Effector memory CD8-positive, alpha-beta T cell (primary cell): ENCODE measurements around the gene CEP85L.
"Not testable (repeated sequence)": the region's sequence is repeated elsewhere in the genome, so short reads cannot be mapped to it uniquely, and the experiment has no call there.

Experiments
- ATAC-seq: fragments of 150-1000 bp; cut with Tn5 transposase; replicated peaks from 2 replicates; pipeline ENCODE4 v1.10.0; 2021; ENCODE audit warnings: mild to moderate bottlenecking, moderate library complexity
- DNase-seq, 3 experiments: peaks; one replicate each; pipeline ENCODE4 v3.0.0; 2021
- H3K27ac Mint-ChIP-seq, 2 donors: one replicate each; pipeline ENCODE4 v1.8.0; 2022; ENCODE audit warnings: mild to moderate bottlenecking in 2 of 2, mixed read lengths in 2 of 2, moderate library complexity in 2 of 2
- H3K27me3 Mint-ChIP-seq, 2 donors: one replicate each; pipeline ENCODE4 v1.8.0; 2022; ENCODE audit warnings: mixed read lengths in 2 of 2
- H3K36me3 Mint-ChIP-seq: one replicate; pipeline ENCODE4 v1.8.0; 2022; ENCODE audit warnings: mild to moderate bottlenecking, moderate library complexity, mixed read lengths; ENCODE audit not compliant: insufficient read depth
- H3K4me1 Mint-ChIP-seq, 2 donors: one replicate each; pipeline ENCODE4 v1.8.0; 2022; ENCODE audit warnings: low read depth in 2 of 2, mixed read lengths in 2 of 2
- H3K4me3 Mint-ChIP-seq, 2 donors: one replicate each; pipeline ENCODE4 v1.8.0; 2022; ENCODE audit warnings: mild to moderate bottlenecking in 2 of 2, mixed read lengths in 2 of 2, moderate library complexity in 2 of 2
- H3K9me3 Mint-ChIP-seq, 2 donors: one replicate each; pipeline ENCODE4 v1.8.0; 2022; ENCODE audit warnings: mixed read lengths in 2 of 2

Gene CEP85L

GRCh38 chr6:118460958-118461470, 190.4 kb downstream of the CEP85L start:
- H3K4me3 Mint-ChIP-seq: no peak overlapping the region
- H3K27me3 Mint-ChIP-seq: no peaks in the 10 kb centered on the region
- H3K4me1 Mint-ChIP-seq: no peaks in the 10 kb centered on the region
- ATAC-seq: no peak
- peaks cover 0 to 5% of the 10 kb centered on the region in 2 donors for H3K9me3 Mint-ChIP-seq
- H3K27ac Mint-ChIP-seq: no peak overlapping the region
- H3K36me3 Mint-ChIP-seq: peaks cover 23% of the 10 kb centered on the region
- no peak for DNase-seq

GRCh38 chr6:118456982-118457381, 194.4 kb downstream of the CEP85L start:
- peaks cover 8% of the 10 kb centered on the region for H3K36me3 Mint-ChIP-seq
- H3K27ac Mint-ChIP-seq: no peak overlapping the region
- no peaks in the 10 kb centered on the region for H3K4me1 Mint-ChIP-seq
- no peaks in the 10 kb centered on the region for H3K27me3 Mint-ChIP-seq
- DNase-seq (no peak), ATAC-seq (no peak)
- no peak overlapping the region for H3K4me3 Mint-ChIP-seq
- peaks cover 4 to 19% of the 10 kb centered on the region in 2 donors for H3K9me3 Mint-ChIP-seq

- Mint-ChIP-seq H3K36me3 (no peaks in the 10 kb centered on the region), H3K4me3 (no peak overlapping the region), H3K4me1 (no peaks in the 10 kb centered on the region), H3K27me3 (no peaks in the 10 kb centered on the region), H3K27ac (no peak overlapping the region), H3K9me3 (peaks cover 8 to 40% of the 10 kb centered on the region in 2 donors)
- DNase-seq: no peak
- ATAC-seq: no peak
Observed at GRCh38 chr6:118451839-118452238, 199.6 kb downstream of the CEP85L start.

- H3K36me3 Mint-ChIP-seq: peaks cover 3% of the 10 kb centered on the region
- H3K27me3 Mint-ChIP-seq: no peaks in the 10 kb centered on the region
- no peak overlapping the region for H3K27ac Mint-ChIP-seq
- DNase-seq (no peak), ATAC-seq (no peak)
- no peak overlapping the region for H3K4me3 Mint-ChIP-seq
- H3K9me3 Mint-ChIP-seq: peaks cover 9 to 29% of the 10 kb centered on the region in 2 donors
- no peaks in the 10 kb centered on the region for H3K4me1 Mint-ChIP-seq
Observed at GRCh38 chr6:118444796-118445195, 206.6 kb downstream of the CEP85L start.

GRCh38 chr6:118436482-118436881, 214.9 kb downstream of the CEP85L start:
- Mint-ChIP-seq H3K9me3 (peaks cover 4 to 30% of the 10 kb centered on the region in 2 donors), H3K4me3 (no peak overlapping the region), H3K27me3 (no peaks in the 10 kb centered on the region), H3K4me1 (no peaks in the 10 kb centered on the region), H3K36me3 (peaks cover 3% of the 10 kb centered on the region), H3K27ac (no peak overlapping the region)
- no peak for DNase-seq
- no peak for ATAC-seq

- ATAC-seq, H3K4me3 Mint-ChIP-seq, H3K27ac Mint-ChIP-seq, H3K36me3 Mint-ChIP-seq, DNase-seq, H3K27me3 Mint-ChIP-seq, H3K4me1 Mint-ChIP-seq: not testable (repeated sequence)
- peaks cover 8 to 17% of the 10 kb centered on the region in 2 donors for H3K9me3 Mint-ChIP-seq
Observed at GRCh38 chr6:118434147-118434546, 217.2 kb downstream of the CEP85L start.

GRCh38 chr6:118421312-118421711, 230.1 kb downstream of the CEP85L start:
- not testable (repeated sequence) for DNase-seq, ATAC-seq, H3K36me3 Mint-ChIP-seq, H3K27me3 Mint-ChIP-seq, H3K27ac Mint-ChIP-seq, H3K4me1 Mint-ChIP-seq, H3K4me3 Mint-ChIP-seq
- peaks cover 4 to 22% of the 10 kb centered on the region in 2 donors for H3K9me3 Mint-ChIP-seq

- peaks cover 2 to 22% of the 10 kb centered on the region in 2 donors for H3K9me3 Mint-ChIP-seq
- H3K27ac Mint-ChIP-seq: no peak overlapping the region
- no peak for ATAC-seq
- no peaks in the 10 kb centered on the region for H3K27me3 Mint-ChIP-seq
- no peak overlapping the region for H3K4me3 Mint-ChIP-seq
- H3K36me3 Mint-ChIP-seq: no peaks in the 10 kb centered on the region
- DNase-seq: no peak
- no peaks in the 10 kb centered on the region for H3K4me1 Mint-ChIP-seq
Observed at GRCh38 chr6:118419448-118420394, 231.7 kb downstream of the CEP85L start.
